ENCODE measurements around the gene CTNNBIP1. TPM values are rescaled to one million over a fixed set of nuclear protein-coding genes. Genes with fewer than 3 reads are reported as not detected.

Gene CTNNBIP1
- total RNA-seq, 3 donors from 2014 or later (not counting 1 experiment from before 2014, with no cell fraction given) = 26.4 to 31.0 (median 29.8) TPM

- Mint-ChIP-seq H3K27me3 (ENCODE audit: low read depth in 2 of 2) (no peaks in the 10 kb centered on the region), H3K4me1 (no peaks in the 10 kb centered on the region), H3K27ac (no peak overlapping the region), H3K9me3 (no peaks in the 10 kb centered on the region), H3K4me3 (no peak overlapping the region), H3K36me3 (no peaks in the 10 kb centered on the region)
- WGBS (ENCODE audit: insufficient coverage) = 84% methylated on average over 7 of the region's 7 CpGs
- intact Hi-C loops (cut with micrococcal nuclease) = no loop called here
- Histone ChIP-seq H3K27ac (ENCODE audit: low read length) (no peak overlapping the region), H3K4me3 (ENCODE audit: low read length) (no peak overlapping the region), H3K9me3 (ENCODE audit: control insufficient read depth, insufficient read depth, low read length) (no peaks in the 10 kb centered on the region), H3K27me3 (ENCODE audit: control insufficient read depth, insufficient read depth, low read length) (no peaks in the 10 kb centered on the region), H3K36me3 (ENCODE audit: control insufficient read depth, insufficient read depth, low read length) (peaks cover 6% of the 10 kb centered on the region), H3K4me1 (ENCODE audit: control insufficient read depth, insufficient read depth, low read length) (no peaks in the 10 kb centered on the region)
- ATAC-seq (no peak), DNase-seq (no peak)
- no peak for TF ChIP-seq CTCF (IDR thresholded peaks at IDR 0.05)
Measured at GRCh38 chr1:9843576-9843945, 66.5 kb downstream of the CTNNBIP1 start.

- Mint-ChIP-seq H3K27ac (no peak overlapping the region), H3K36me3 (no peaks in the 10 kb centered on the region), H3K4me1 (no peaks in the 10 kb centered on the region), H3K4me3 (no peak overlapping the region), H3K27me3 (ENCODE audit: low read depth in 2 of 2) (no peaks in the 10 kb centered on the region), H3K9me3 (no peaks in the 10 kb centered on the region)
- Histone ChIP-seq H3K27me3 (ENCODE audit: control insufficient read depth, insufficient read depth, low read length) (no peaks in the 10 kb centered on the region), H3K4me3 (ENCODE audit: low read length) (no peak overlapping the region), H3K36me3 (ENCODE audit: control insufficient read depth, insufficient read depth, low read length) (peaks cover 2% of the 10 kb centered on the region), H3K27ac (ENCODE audit: low read length) (no peak overlapping the region), H3K4me1 (ENCODE audit: control insufficient read depth, insufficient read depth, low read length) (no peaks in the 10 kb centered on the region), H3K9me3 (ENCODE audit: control insufficient read depth, insufficient read depth, low read length) (no peaks in the 10 kb centered on the region)
- ATAC-seq = no peak
- DNase-seq = no peak
- 94% methylated on average over 20 of the region's 20 CpGs for WGBS (ENCODE audit: insufficient coverage)
- TF ChIP-seq CTCF (IDR thresholded peaks at IDR 0.05) = no peak
- intact Hi-C loops (cut with micrococcal nuclease) = no loop called here
Measured at GRCh38 chr1:9842781-9843575, 67.1 kb downstream of the CTNNBIP1 start.

GRCh38 chr1:9842073-9842711, 67.9 kb downstream of the CTNNBIP1 start:
- ATAC-seq (no peak), DNase-seq (no peak)

More at GRCh38 chr1:9842073-9842711, 67.9 kb downstream of the CTNNBIP1 start:
- intact Hi-C loops (cut with micrococcal nuclease) = no loop called here
- Mint-ChIP-seq H3K9me3 (no peaks in the 10 kb centered on the region), H3K4me1 (no peaks in the 10 kb centered on the region), H3K36me3 (no peaks in the 10 kb centered on the region), H3K27ac (no peak overlapping the region), H3K4me3 (no peak overlapping the region), H3K27me3 (ENCODE audit: low read depth in 2 of 2) (no peaks in the 10 kb centered on the region)
- H3K27ac ChIP-seq (ENCODE audit: low read length) = no peak overlapping the region
- H3K4me1 ChIP-seq (ENCODE audit: control insufficient read depth, insufficient read depth, low read length) = no peaks in the 10 kb centered on the region
- WGBS (ENCODE audit: insufficient coverage) = 80% methylated on average over 9 of the region's 9 CpGs
- no peaks in the 10 kb centered on the region for H3K27me3 ChIP-seq (ENCODE audit: control insufficient read depth, insufficient read depth, low read length)
- no peaks in the 10 kb centered on the region for H3K9me3 ChIP-seq (ENCODE audit: control insufficient read depth, insufficient read depth, low read length)
- TF ChIP-seq CTCF (IDR thresholded peaks at IDR 0.05) = no peak
- no peak overlapping the region for H3K4me3 ChIP-seq (ENCODE audit: low read length)
- no peaks in the 10 kb centered on the region for H3K36me3 ChIP-seq (ENCODE audit: control insufficient read depth, insufficient read depth, low read length)
